Spleen (tissue), 11 donors: Measurements from ENCODE around the gene STXBP5. TPM values are rescaled to one million over a fixed set of nuclear protein-coding genes. Genes with fewer than 3 reads are reported as not detected.

Source experiments
- DNase-seq: peaks from one replicate; pipeline ENCODE4 v3.0.0-alpha.2; 2020
- H3K27ac ChIP-seq, 8 donors: fragments of 200-600 bp; sonication (generic) in 7 of 8; 1 replicate in 4 of 8; 2 replicates in 4 of 8; pipeline versions ENCODE4 v1.5.0 to v1.8.0; 2016 to 2021; ENCODE audit warnings: inconsistent platforms in 4 of 8, mild to moderate bottlenecking in 4 of 8, moderate library complexity in 1 of 8
- H3K27me3 ChIP-seq, 7 donors: fragments of 200-600 bp; sonication (generic) in 6 of 7; replicated peaks in 1 of 7; 1 replicate in 4 of 7; 2 replicates in 3 of 7; pipeline versions ENCODE4 v1.5.0 to v1.8.0; 2016 to 2021; ENCODE audit warnings: inconsistent platforms in 3 of 7, mild to moderate bottlenecking in 1 of 7
- H3K36me3 ChIP-seq, 6 donors: fragments of 200-600 bp; sonication (generic) in 5 of 6; 1 replicate in 4 of 6; 2 replicates in 2 of 6; pipeline versions ENCODE4 v1.5.0 to v1.8.0; 2016 to 2021; ENCODE audit warnings: inconsistent platforms in 2 of 6
- H3K4me1 ChIP-seq, 6 donors: fragments of 200-600 bp; sonication (generic) in 5 of 6; 1 replicate in 3 of 6; 2 replicates in 3 of 6; pipeline versions ENCODE4 v1.5.0 to v1.8.0; 2016 to 2021; ENCODE audit warnings: inconsistent platforms in 3 of 6
- H3K4me3 ChIP-seq, 8 donors: fragments of 200-600 bp; sonication (generic) in 7 of 8; 1 replicate in 4 of 8; 2 replicates in 4 of 8; pipeline versions ENCODE4 v1.5.0 to v1.8.0; 2016 to 2021; ENCODE audit warnings: inconsistent platforms in 4 of 8, mild to moderate bottlenecking in 4 of 8, moderate library complexity in 2 of 8
- H3K9me3 ChIP-seq, 8 donors: fragments of 200-600 bp; sonication (generic) in 7 of 8; 1 replicate in 4 of 8; 2 replicates in 4 of 8; pipeline versions ENCODE4 v1.5.0 to v1.8.0; 2016 to 2021; ENCODE audit warnings: inconsistent platforms in 4 of 8
- CTCF ChIP-seq, 11 experiments: fragments of 200-600 bp in 7 of 11; fragments of 450-650 bp in 4 of 11; sonication (generic) in 4 of 11; IDR thresholded peaks in 8 of 11; conservative IDR thresholded peaks in 3 of 11; 1 replicate in 7 of 11; 2 replicates in 4 of 11; pipeline versions ENCODE4 v1.4.0 to v1.8.0; 2016 to 2021; ENCODE audit warnings: antibody characterized with exemption in 11 of 11, inconsistent platforms in 4 of 11, mild to moderate bottlenecking in 1 of 11
- POLR2A ChIP-seq, 3 donors: fragments of 450-650 bp; IDR thresholded peaks; one replicate each; pipeline ENCODE4 v1.5.1; 2017; ENCODE audit warnings: antibody characterized with exemption in 3 of 3, mild to moderate bottlenecking in 1 of 3
- POLR2AphosphoS5 ChIP-seq, 3 donors: sonication (generic); formaldehyde crosslinking; IDR thresholded peaks; one replicate each; pipeline ENCODE4 v1.5.1; 2017; ENCODE audit warnings: antibody characterized with exemption in 3 of 3
- WGBS, 5 donors: extraction: QIAGEN DNeasy Blood & Tissue Kit in 3 of 5; methylation state at CpG; one replicate each; pipeline versions ENCODE4 v1.1.5 to v1.1.7; 2013 to 2018; 5-methylcytosine and 5-hydroxymethylcytosine counted together
- intact Hi-C: fragments of 100-400 bp; cut with DNase I; formaldehyde crosslinking; loops from one replicate; pipeline ENCODE4 v1.15.0; 2023; ENCODE audit warnings: low total_unique reads
- polyA plus RNA-seq, 3 donors: library from polyadenylated mRNA; stranded (reverse); fragments of 200-250 nt; gene quantifications; one replicate each; pipeline ENCODE4 v1.2.1, GENCODE V29; 2013
- total RNA-seq, 7 donors: library from RNA; depleted of rRNA in 3 of 7; stranded (reverse); fragments of >200 nt in 3 of 7; fragmentation: NEBNext Ultra II Directional in 4 of 7; extraction: Animal tissue kit (Norgen Biotek cat#: 25700) in 4 of 7; gene quantifications; one replicate each; pipeline versions ENCODE4 v1.1.0 to v1.2.1, GENCODE V29; 2016 to 2021
- donor health status: healthy with polysubstance abuse.
- donor health status: DM: no; HTN: no; CAD: no; lungs with moderate emphysema.
- donor health status: DM: no; HTN: no; CAD: no.
- donor health status: Bipolar disorder and iron deficiency.
- donor health status: healthy.
- donor health status: DM: no; HTN: no; CAD: no.
- donor health status: DM: yes; HTN: yes; CAD: no.

The STXBP5 gene
- total and polyA plus RNA-seq, 10 donors, result 6.5 to 51.1 (median 32.3) TPM

GRCh38 chr6:147179809-147180208 is 24.4 kb upstream of the STXBP5 start:
- no peak for DNase-seq
- 72 to 97% (median 86%) methylated on average over 3 of the region's 3 CpGs for WGBS, 5 donors
- Histone ChIP-seq H3K36me3 (no peaks in the 10 kb centered on the region), H3K27ac (no peak overlapping the region), H3K4me3 (no peak overlapping the region), H3K9me3 (no peaks in the 10 kb centered on the region), H3K27me3 (no peaks in the 10 kb centered on the region), H3K4me1 (no peaks in the 10 kb centered on the region)
- TF ChIP-seq POLR2AphosphoS5 (IDR thresholded peaks at IDR 0.05) (no peak), POLR2A (IDR thresholded peaks at IDR 0.05) (no peak), CTCF (IDR thresholded peaks at IDR 0.05 in 8 of 11, conservative IDR thresholded peaks at IDR 0.05 in 3 of 11) (no peak)
- intact Hi-C loops, result no loop called here

- Histone ChIP-seq H3K27me3 (no peaks in the 10 kb centered on the region), H3K4me3 (no peak overlapping the region), H3K27ac (no peak overlapping the region), H3K36me3 (no peaks in the 10 kb centered on the region), H3K4me1 (no peaks in the 10 kb centered on the region), H3K9me3 (no peaks in the 10 kb centered on the region)
- no peak for TF ChIP-seq POLR2A (IDR thresholded peaks at IDR 0.05)
- TF ChIP-seq POLR2AphosphoS5 (IDR thresholded peaks at IDR 0.05), result no peak
- no peak for TF ChIP-seq CTCF (IDR thresholded peaks at IDR 0.05 in 8 of 11, conservative IDR thresholded peaks at IDR 0.05 in 3 of 11)
- WGBS, 5 donors, result 80 to 92% (median 89%) methylated on average over 7 of the region's 7 CpGs
- intact Hi-C loops, result no loop called here
- no peak for DNase-seq
Measured at GRCh38 chr6:147180926-147181325, 23.3 kb upstream of the STXBP5 start.

GRCh38 chr6:147184379-147184778 is 19.8 kb upstream of the STXBP5 start:
- H3K4me3 ChIP-seq, result no peak overlapping the region
- no peaks in the 10 kb centered on the region for H3K4me1 ChIP-seq
- no peak for TF ChIP-seq CTCF (IDR thresholded peaks at IDR 0.05 in 8 of 11, conservative IDR thresholded peaks at IDR 0.05 in 3 of 11)
- TF ChIP-seq POLR2A (IDR thresholded peaks at IDR 0.05), result no peak
- no peak for TF ChIP-seq POLR2AphosphoS5 (IDR thresholded peaks at IDR 0.05)
- intact Hi-C loops, result no loop called here
- WGBS, 5 donors, result 95 to 100% (median 97%) methylated on average over 1 of the region's 1 CpG
- no peak for DNase-seq
- H3K27ac ChIP-seq, result no peak overlapping the region
- no peaks in the 10 kb centered on the region for H3K9me3 ChIP-seq
- H3K27me3 ChIP-seq, result no peaks in the 10 kb centered on the region
- no peaks in the 10 kb centered on the region for H3K36me3 ChIP-seq

GRCh38 chr6:147185216-147185615 is 19.0 kb upstream of the STXBP5 start:
- DNase-seq, result no peak
- H3K4me1 ChIP-seq, result no peaks in the 10 kb centered on the region
- TF ChIP-seq POLR2AphosphoS5 (IDR thresholded peaks at IDR 0.05), result no peak
- TF ChIP-seq POLR2A (IDR thresholded peaks at IDR 0.05), result no peak
- no peak for TF ChIP-seq CTCF (IDR thresholded peaks at IDR 0.05 in 8 of 11, conservative IDR thresholded peaks at IDR 0.05 in 3 of 11)
- H3K4me3 ChIP-seq, result no peak overlapping the region
- no peaks in the 10 kb centered on the region for H3K27me3 ChIP-seq
- WGBS, 5 donors, result 74 to 94% (median 86%) methylated on average over 3 of the region's 3 CpGs
- H3K27ac ChIP-seq, result no peak overlapping the region
- intact Hi-C loops, result no loop called here
- no peaks in the 10 kb centered on the region for H3K9me3 ChIP-seq
- no peaks in the 10 kb centered on the region for H3K36me3 ChIP-seq
